Measurements from ENCODE around the gene GARIN5B. TPM values are rescaled to one million over a fixed set of nuclear protein-coding genes. Genes with fewer than 3 reads are reported as not detected.
A peak's percentile ranks its signal among the peaks of the same experiment; 100 is the strongest.

Gene GARIN5B
- total RNA-seq, 1 experiment from 2014 or later: not detected

GRCh38 chr19:55346725-55347441 lies 16.2 kb downstream of the GARIN5B start:
- no TSS peak for BruUV-seq (replicated peaks)
- intact Hi-C loops (cut with micrococcal nuclease; ENCODE audit: unreplicated experiment): no loop called here
- peaks cover 20% of the 10 kb centered on the region for H3K36me3 Mint-ChIP-seq (ENCODE audit: insufficient read depth, unreplicated experiment)
- CTCF ChIA-PET: no interaction called here
- H3K27ac Mint-ChIP-seq (ENCODE audit: unreplicated experiment): no peak overlapping the region
- TF ChIP-seq CTCF (IDR thresholded peaks at IDR 0.05; ENCODE audit: insufficient read depth in 1 of 2, low read depth in 1 of 2, low read length in 1 of 2, severe bottlenecking in 1 of 2, unreplicated experiment in 1 of 2): no peak
- peak in 1 of 2 experiments; percentile 28 for DNase-seq
- Histone ChIP-seq H3K36me3 (ENCODE audit: control insufficient read depth, insufficient read depth, low read length) (peaks cover 3% of the 10 kb centered on the region; the same call in 1 of the 2 replicates), H3K4me3 (ENCODE audit: low read depth, low read length) (no peak overlapping the region), H3K4me1 (no peaks in the 10 kb centered on the region), H3K27me3 (replicated peaks; ENCODE audit: control insufficient read depth, insufficient read depth, low read length) (no peaks in the 10 kb centered on the region; the same call in 1 of the 2 replicates), H3K9me3 (no peaks in the 10 kb centered on the region)
- H3K4me1 Mint-ChIP-seq (ENCODE audit: low read depth, unreplicated experiment): no peaks in the 10 kb centered on the region
- no peak overlapping the region for H3K4me3 Mint-ChIP-seq (ENCODE audit: unreplicated experiment)
- H3K9me3 Mint-ChIP-seq (ENCODE audit: unreplicated experiment): no peaks in the 10 kb centered on the region
- POLR2A ChIA-PET: interaction anchor here (0.6 kb wide), 1 partner anchor 8 kb away, joined by 3 read pairs; no protein-coding TSS in a partner anchor
- peaks cover 4% of the 10 kb centered on the region for H3K27me3 Mint-ChIP-seq (ENCODE audit: insufficient read depth, unreplicated experiment)

- no TSS peak for BruUV-seq (replicated peaks)
- H3K9me3 ChIP-seq: no peaks in the 10 kb centered on the region
- H3K27ac Mint-ChIP-seq (ENCODE audit: unreplicated experiment): no peak overlapping the region
- no peaks in the 10 kb centered on the region for H3K27me3 Mint-ChIP-seq (ENCODE audit: insufficient read depth, unreplicated experiment)
- H3K36me3 Mint-ChIP-seq (ENCODE audit: insufficient read depth, unreplicated experiment): peaks cover 20% of the 10 kb centered on the region
- ChIA-PET POLR2A (no interaction called here), CTCF (no interaction called here)
- TF ChIP-seq CTCF (IDR thresholded peaks at IDR 0.05; ENCODE audit: insufficient read depth in 1 of 2, low read depth in 1 of 2, low read length in 1 of 2, severe bottlenecking in 1 of 2, unreplicated experiment in 1 of 2): no peak
- intact Hi-C loops (cut with micrococcal nuclease; ENCODE audit: unreplicated experiment): no loop called here
- peaks cover 5% of the 10 kb centered on the region; the same call in 1 of the 2 replicates for H3K4me1 ChIP-seq
- no peak overlapping the region for H3K4me3 Mint-ChIP-seq (ENCODE audit: unreplicated experiment)
- H3K9me3 Mint-ChIP-seq (ENCODE audit: unreplicated experiment): no peaks in the 10 kb centered on the region
- no peaks in the 10 kb centered on the region for H3K27me3 ChIP-seq (replicated peaks; ENCODE audit: control insufficient read depth, insufficient read depth, low read length)
- H3K4me1 Mint-ChIP-seq (ENCODE audit: low read depth, unreplicated experiment): peaks cover 6% of the 10 kb centered on the region
- peak in 1 of 2 experiments; percentile 33 for DNase-seq
- no peak overlapping the region for H3K4me3 ChIP-seq (ENCODE audit: low read depth, low read length)
- H3K36me3 ChIP-seq (ENCODE audit: control insufficient read depth, insufficient read depth, low read length): peaks cover 3% of the 10 kb centered on the region; the same call in 1 of the 2 replicates
These were observed 17.0 kb downstream of the GARIN5B start for GRCh38 chr19:55345818-55346724.

- H3K27ac Mint-ChIP-seq (ENCODE audit: unreplicated experiment): no peak overlapping the region
- no peaks in the 10 kb centered on the region for H3K9me3 ChIP-seq
- H3K36me3 Mint-ChIP-seq (ENCODE audit: insufficient read depth, unreplicated experiment): peaks cover 23% of the 10 kb centered on the region
- BruUV-seq (replicated peaks): no TSS peak
- no peaks in the 10 kb centered on the region for H3K27me3 ChIP-seq (replicated peaks; ENCODE audit: control insufficient read depth, insufficient read depth, low read length)
- DNase-seq: peak in 1 of 2 experiments; percentile 31
- H3K9me3 Mint-ChIP-seq (ENCODE audit: unreplicated experiment): no peaks in the 10 kb centered on the region
- H3K27me3 Mint-ChIP-seq (ENCODE audit: insufficient read depth, unreplicated experiment): no peaks in the 10 kb centered on the region
- peaks cover 3% of the 10 kb centered on the region; the same call in 1 of the 2 replicates for H3K36me3 ChIP-seq (ENCODE audit: control insufficient read depth, insufficient read depth, low read length)
- H3K4me3 ChIP-seq (ENCODE audit: low read depth, low read length): no peak overlapping the region
- intact Hi-C loops (cut with micrococcal nuclease; ENCODE audit: unreplicated experiment): no loop called here
- H3K4me1 ChIP-seq: peaks cover 9% of the 10 kb centered on the region; the same call in 1 of the 2 replicates
- H3K4me3 Mint-ChIP-seq (ENCODE audit: unreplicated experiment): no peak overlapping the region
- CTCF ChIA-PET: no interaction called here
- POLR2A ChIA-PET: no interaction called here
- TF ChIP-seq CTCF (IDR thresholded peaks at IDR 0.05; ENCODE audit: insufficient read depth in 1 of 2, low read depth in 1 of 2, low read length in 1 of 2, severe bottlenecking in 1 of 2, unreplicated experiment in 1 of 2): no peak
- H3K4me1 Mint-ChIP-seq (ENCODE audit: low read depth, unreplicated experiment): peaks cover 7% of the 10 kb centered on the region
These were observed 17.8 kb downstream of the GARIN5B start for GRCh38 chr19:55345101-55345817.

Measured in Caco-2 (cell line).